Fibroblast of the conjunctiva (primary cell): ENCODE data around the gene NFASC.

Source experiments
- DNase-seq: peaks from one replicate; pipeline ENCODE4 v3.0.0-alpha.2; 2010; ENCODE audit warnings: low read depth

The NFASC gene

DNA sequence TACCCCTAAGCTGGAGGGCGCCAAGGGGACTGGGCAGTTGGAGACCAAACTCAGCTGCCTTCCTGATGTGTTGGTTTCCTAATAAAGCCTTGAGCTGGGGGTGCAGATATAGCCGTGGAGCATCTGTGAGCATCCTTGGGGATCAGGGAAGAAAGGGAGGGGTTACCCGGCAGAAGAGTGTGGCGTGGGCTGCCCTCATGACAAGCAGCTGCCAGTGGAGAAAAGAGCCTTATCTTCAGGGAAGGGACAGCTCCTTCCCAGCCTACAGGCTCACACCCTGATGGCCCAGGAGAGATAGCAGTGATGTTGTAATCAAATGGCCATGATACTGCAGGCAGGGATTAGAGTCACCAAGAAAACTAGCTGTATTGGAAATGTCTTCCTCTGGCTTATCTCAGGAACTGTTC is 10.8 kb upstream of the NFASC start:
- no peak for DNase-seq

DNA sequence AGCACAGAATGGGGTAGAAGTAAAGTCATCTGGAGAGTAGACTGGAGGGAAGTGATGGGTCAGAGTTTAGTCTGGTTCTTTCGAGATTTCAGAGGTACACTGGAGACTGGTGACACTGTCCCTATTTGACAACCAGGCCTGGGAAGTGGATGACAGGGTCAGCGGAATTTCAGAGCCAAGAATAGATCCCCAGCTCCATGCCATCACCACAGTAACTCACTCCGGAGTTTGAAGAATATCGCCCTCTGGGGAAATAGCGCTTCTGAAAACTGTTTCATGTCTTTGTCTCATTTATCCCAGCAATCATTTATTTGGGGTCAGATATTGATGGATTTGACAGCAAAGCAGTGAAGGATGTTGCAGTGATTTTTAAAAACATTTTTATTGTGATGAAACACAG is 7.6 kb upstream of the NFASC start:
- DNase-seq = no peak

DNA sequence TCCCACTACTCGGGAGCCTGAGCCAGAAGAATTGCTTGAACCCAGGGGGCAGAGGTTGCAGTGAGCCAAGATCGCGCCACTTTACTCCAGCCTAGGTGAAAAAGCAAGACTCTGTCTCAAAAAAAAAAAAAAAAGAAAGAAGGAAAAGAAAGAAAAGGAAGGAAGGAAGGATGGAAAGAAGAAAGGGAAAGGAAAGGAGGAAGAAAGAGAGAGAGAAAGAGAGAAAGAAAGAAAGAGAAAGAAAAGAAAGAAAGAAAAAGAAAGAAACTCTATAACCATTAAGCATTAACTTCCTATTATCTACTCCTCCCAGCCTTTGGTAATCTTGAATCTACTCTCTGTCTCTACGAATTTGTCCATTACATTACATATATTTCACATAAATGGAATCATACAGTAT is 6.9 kb upstream of the NFASC start:
- no peak for DNase-seq

DNA sequence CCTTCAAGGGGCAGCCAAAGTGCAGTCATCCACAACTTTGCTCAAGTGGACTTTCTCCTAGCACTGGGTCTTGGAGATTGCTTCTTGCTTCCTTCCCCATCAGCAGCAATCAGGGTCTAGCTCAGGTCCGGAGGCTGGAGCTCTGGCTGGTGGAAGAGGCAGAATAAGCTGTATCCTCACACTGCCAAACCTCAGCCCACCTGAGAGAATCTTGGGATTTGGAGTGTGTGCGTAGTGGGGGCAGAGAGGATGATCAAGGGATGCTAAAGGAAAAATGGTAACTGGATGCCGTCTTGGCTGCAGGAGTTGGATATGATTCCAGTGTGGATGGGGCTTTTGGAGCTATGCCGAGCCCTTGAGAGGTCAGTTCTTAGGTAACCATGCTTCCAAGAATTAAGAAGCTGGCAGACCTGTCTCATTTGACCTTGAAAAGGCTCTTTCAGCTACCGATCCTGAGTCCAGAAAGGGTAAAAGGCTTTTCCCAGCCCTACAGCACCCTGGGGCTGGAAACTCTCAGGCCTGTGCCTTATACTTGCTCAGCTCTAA is 4.5 kb upstream of the NFASC start:
- DNase-seq = no peak

DNA sequence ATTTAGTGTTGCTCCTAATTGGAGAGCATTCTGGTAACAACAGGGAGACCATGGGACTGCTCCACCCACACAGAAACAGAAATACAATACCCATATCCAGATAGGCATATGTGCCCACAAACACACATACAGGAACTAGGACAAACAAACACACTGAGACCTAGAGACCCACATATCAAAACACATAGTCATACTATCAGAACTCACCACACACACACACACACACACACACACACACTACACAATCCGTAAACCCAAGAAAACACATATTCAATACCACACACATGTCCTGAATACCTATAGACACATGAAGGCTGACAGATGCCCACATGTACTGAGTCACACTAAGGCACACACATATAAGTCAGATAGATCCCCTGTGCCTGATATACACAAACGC is 3.5 kb upstream of the NFASC start:
- no peak for DNase-seq

DNA sequence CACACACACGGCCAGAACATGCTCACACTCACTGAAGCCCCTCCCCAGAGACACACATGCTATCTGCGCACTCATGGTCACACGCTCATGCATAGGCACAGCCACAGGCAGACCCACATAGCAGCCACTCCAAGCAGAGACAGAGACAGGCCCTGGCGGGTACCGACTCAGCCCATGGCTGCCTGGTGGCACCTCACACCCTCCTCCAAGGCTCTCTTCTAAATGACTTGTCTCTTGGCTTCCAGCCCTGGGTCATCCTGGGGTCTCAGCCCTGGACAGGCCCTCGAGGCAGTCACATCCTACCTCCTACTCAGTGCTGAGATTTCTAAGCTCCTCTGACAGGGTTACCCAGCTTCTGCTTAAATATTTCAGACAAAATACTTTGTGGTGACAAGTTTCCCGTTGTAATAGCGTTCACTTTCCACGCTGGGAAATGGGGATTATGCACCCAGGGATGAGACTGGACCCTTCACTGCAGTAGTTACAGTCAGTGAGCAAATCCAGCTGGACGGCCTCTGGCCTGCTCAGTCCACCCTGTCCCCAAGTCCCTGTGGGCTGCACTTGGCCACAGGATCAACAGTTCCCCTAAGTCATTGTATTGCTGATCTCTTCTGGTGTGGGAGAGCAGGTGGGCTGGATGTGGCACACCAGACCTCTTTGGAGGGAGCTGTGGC is 2.9 kb upstream of the NFASC start:
- no peak for DNase-seq

DNA sequence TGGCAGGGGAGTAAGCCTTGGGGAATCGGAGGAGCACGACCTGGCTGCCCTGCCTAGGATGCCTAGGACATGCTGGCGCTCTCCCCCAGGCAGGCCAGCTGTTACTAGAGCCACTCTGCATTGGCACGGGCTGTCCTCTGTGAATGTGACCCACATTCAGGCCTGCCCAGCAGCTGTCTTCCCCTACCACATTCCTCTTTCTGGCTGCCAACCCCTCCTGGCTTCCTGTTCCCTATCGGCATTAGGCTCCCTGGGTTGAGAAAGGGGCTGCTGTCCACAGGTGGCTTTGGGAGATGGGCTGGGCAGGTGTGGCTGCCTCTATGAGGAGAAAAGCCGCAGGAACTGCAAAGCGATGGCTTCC is 2.3 kb upstream of the NFASC start:
- no peak for DNase-seq

DNA sequence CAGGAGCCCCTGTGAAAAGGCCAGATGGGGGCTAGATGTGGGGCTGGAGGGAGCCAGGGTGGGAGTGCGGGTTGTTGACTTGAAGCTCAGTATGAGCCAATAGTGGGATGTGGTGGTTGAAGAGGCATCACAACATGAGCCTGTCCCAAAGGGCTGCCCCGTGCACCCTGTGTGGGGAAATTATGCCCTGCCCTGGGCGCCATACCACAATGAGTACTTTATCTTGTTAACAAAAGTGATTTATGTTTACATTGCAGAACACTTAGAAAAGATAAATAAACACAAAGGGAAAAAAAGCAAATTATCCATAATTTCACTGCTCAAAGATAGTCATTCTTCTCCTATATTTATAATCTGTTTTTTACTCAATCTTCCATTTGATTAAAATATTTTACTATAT is 1.6 kb upstream of the NFASC start:
- DNase-seq = no peak

DNA sequence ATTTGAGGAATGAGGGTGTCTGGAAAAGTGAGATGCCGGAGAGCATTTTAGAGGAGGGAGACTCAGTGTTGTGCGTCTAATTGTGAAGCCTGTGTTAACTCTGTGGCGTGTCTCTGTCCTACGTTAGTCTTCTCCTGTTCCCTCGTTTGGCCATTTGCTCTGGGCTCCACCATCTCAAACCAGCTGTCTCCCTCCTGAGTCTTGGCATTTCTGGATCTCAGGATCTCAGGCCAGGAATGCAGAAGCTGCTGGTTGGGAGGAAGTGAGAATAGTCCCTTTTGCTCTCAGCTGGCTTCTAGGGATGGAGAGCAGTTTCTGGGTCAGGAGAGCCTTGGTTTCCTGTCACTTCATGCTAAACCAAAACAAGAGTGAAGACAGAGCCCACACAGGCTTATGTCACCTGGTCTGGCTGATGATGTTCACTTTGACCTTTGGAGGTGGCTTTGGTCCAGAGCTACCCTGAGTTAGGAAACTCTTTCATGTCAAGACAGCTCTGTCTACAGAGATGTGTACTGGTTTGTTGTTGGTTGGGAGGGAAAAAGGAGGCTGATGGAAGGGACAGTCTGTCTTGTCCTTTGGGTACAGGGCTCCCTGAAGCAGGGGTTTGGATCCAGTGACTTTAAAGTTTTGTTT is 859 bp downstream of the NFASC start:
- DNase-seq = no peak

DNA sequence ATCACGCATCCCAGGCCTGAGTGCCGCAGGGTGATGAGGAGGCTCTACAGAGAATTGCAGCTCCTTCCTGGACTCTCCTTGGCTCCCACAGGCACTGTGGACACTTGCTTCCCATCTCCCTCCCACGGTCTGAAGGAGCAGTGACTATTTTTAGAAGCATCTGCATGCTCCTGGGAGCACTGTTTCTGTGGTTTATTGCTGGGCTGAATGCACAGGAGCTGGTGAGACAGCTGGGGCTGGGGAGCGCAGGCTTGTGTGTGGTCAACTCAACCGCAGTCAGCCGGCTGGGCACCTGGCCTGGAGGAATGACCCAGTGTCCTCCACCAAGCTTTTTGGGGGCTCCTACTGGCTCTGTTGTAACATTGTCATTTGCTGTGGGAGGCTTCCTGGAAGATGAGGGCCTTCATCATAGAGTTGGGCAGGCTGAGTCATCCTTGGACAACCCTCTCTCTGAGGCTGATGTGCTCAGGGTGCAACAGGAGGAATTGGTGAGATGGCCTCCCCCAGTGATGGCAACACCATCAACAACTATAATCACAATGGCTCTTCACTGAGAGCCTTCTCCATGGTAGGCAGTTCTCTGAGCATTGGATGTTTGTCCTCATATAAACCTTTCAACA is 1.7 kb downstream of the NFASC start:
- DNase-seq = no peak

DNA sequence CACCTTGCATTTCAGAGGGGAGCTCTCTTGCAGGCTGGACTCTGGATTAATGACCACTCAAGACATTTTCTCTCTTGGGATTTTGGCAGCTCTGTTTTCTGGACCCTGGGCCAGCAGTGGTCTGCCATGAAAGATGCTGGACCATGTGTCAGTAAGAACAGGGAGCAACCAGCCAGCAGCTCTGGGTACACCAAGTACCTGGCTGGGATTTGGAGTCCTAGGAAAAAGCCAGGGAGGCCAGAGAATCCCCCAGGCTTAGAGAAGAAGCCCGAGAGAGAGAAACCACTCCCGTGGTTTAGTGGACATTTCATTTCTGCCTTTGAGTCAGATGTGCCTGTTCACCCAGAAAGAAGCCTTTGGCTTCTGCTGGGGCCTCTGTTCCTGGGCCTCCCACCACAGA is 2.5 kb downstream of the NFASC start:
- no peak for DNase-seq

DNA sequence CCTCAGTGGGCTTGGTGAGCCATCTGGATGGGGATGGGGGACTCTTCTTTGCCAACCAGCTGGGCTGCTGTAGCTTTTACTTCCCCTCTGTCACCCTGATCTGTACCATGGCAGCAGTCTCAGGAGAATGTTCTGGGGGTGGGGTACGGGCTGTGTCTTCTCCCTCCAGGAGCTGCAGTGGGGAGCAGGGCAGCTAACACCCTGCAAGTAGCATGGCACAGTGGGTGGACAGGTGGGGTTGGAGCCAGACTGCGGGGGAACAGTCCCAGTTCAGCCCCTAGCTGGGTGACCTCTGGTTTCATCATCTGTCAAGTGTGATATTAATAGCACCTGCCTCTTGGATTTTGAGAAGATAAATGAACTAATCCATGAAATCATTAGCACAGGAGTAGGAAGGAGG is 3.1 kb downstream of the NFASC start:
- DNase-seq = no peak

DNA sequence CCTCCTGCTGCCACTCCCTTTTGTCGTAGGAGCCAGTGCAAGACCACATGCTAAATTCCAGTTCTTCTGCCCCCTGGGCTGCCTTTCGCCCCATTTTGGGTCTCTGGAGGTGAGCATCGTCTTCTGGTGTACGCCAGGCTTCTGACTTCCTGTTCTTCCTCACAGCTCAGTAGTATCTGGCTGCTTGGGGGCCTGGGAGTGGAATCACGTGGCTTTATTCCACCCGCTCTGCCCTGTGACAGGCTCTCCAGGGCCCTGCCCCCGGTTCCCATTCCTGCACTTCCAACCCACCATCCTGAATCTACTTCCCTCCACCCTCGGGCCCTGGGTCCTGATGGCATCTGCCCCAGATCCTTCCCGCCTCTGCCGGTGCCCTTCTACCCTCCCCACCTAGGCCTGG is 3.6 kb downstream of the NFASC start:
- no peak for DNase-seq

DNA sequence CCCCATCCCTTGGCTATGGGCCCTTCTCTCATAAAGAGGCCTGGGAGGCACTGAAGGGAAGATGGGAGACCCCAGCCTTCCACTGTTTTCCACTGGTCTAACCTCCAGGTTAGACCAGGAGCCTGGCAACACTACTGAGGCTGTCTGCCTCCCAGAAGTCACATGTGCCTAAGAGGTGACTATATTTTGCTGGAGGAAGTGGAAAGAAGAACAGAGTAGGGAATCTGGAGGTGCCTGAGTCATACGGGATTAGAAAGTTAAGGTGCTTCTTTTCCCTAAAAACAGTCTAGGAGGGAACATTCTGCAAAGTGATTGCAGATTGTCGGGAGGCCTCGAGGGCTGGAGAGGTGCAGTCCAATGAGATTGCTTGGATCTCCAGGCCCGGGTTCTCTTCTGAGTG is 4.6 kb downstream of the NFASC start:
- no peak for DNase-seq

DNA sequence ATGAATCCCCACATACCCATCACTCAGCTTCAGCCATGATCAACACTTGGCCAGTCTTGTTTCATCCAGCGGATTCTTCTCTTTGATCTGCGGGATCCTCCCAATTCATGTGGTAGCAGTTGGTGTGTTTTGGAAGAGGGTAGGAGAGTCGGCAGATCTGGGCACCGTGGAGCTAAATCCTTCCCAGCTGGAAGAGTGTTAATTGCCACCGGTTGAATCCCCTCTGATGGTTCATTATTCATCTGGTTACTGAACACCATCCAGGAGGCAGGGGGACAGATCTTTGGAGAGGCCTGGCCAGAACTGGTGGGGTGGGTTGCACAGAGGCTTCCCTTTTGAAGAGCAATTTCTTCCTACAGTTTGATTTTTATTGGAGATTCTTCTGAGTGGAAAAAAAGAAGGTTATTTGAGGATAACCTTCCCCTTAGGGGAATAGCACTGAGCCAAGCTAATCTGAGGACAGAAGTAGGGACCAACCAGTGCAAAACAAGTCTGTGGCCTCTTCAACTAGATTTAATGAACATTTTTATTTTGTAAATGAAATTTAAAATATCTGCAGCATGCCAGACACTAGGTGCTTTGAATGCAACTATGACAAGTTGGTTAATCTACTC is 8.1 kb downstream of the NFASC start:
- DNase-seq = no peak

DNA sequence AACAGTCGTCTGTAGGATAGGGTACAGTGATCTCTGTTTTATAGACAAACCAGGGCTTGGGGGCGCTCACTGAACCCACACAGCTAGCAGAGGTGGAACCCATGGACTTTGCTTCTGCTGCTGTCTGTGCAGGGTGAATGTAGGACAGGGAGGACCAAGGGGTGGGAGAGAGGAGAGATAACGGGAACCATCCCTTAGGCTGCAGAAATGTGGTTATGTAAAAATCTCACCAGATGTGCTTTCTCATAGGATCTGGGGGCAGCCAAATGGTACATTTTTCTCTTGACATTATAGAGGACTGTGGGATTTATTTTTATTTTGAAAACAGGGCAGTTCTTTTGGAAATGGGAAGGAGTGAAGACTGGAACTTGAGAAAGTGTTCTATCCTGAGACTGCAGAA is 8.7 kb downstream of the NFASC start:
- DNase-seq = no peak

DNA sequence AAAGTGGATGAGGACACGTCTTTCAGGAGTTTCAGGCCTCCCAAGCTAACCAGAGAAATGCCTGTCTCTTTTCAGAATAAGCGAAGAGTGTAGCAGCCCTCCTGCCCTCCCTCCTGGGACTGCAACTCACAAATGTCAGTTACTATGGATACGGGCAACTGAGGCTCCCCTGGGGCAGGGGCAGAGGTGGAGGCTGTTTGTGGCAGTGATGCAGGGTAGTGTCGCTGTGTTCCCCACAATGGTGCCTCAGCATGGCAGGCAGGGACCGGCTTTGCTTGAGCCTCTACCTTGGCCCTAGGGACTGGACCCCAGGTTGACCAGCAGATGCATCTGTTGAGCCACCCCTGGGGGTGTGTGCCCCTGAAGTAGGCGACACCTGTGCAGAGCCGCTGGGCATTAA is 10.2 kb downstream of the NFASC start:
- DNase-seq = no peak

DNA sequence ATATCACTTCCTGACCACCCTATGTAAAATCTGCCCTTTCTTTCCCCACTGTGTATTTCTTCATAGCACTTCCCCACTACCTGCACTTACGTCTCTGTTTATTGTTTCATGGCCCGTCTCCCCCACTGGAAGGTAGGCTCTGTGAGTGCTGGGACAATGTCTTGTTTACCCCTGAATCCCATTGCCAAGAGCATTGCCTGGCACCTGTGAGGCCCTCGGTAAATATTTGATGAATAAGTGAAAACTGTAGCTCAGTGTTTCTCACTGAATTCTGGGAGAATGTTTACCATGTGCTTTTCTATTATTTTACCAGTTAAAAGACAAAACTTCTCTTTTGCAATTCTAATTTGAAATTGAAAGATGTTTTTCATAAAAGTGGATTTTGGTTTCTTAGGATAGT is 11.8 kb downstream of the NFASC start:
- DNase-seq = no peak

DNA sequence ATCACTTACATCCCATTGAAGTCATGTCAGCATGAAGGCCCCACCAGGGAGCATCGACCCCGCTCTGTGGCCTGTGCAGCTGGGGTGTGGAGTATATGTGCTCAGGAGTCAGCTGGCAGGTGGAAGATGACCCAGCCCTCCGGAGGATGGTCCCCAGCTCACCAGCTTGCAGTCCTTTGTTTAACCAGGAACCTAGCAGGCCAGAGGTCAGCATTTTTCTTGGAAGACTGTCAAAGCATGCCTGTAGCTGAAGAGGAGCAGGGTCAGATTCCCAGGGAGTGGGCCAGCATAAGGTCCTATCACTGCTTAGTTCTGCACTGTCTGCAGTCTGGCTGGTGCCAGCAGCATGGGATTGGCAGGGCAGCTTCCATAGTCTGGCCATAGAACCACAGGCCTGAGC is 12.7 kb downstream of the NFASC start:
- DNase-seq = no peak

DNA sequence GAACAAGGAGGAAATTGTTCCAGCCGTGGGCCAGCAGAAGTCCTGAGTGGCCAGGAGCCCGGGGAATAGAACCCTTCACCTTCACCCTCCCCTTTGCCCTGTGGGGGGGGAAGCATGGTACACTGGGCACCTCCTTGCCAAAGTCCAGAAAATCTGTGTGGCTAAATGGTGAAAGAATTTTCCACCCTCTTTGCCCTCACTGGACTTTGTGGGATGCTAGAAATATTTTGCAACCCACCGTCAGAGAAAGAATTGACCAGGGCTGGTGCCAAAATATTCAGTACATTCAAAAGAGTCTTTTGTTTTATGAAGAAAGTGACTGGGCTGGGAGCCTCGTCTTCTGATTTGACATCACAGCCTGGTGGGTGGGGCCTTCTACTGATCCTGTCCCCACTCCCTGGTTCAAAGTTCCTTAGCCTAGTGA is 14.6 kb downstream of the NFASC start:
- no peak for DNase-seq

DNA sequence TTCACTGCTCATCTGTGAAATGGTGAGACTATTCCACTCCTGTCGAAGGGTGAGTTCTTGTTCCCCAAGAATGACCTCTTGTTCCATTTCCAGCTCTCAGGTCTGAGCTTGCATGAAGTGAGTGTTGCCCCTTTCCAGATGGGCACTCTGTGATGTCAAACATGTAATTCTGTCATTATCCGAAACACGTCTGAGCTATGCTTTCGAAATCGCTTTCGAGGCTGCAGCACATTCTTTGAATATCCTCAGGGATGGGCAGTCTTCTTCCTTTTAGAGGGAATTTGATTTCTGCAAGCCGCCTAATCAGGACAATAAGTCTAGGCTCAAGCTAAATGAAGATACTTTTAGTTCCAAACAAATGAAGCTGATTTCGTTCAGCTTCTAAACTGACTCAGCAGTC is 15.1 kb downstream of the NFASC start:
- no peak for DNase-seq

DNA sequence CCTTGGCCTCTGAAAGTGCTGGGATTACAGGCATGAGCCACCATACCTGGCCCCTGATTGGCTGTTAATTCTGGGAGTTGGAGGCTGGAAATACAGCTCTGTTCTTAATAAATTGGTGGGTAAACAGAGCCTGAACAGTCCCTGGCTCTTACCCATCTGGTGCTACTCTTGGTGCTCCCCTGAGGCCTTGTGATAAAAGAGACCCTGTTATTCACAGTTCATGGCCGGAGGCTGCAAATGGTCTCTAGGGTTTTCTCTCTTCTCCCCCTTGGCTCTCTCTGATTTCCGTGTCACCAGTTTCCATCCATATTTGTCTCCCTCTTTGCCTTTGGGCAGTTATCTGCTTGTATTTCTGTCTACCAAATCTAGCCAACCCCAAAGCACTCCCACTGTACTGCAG is 17.2 kb downstream of the NFASC start:
- no peak for DNase-seq

DNA sequence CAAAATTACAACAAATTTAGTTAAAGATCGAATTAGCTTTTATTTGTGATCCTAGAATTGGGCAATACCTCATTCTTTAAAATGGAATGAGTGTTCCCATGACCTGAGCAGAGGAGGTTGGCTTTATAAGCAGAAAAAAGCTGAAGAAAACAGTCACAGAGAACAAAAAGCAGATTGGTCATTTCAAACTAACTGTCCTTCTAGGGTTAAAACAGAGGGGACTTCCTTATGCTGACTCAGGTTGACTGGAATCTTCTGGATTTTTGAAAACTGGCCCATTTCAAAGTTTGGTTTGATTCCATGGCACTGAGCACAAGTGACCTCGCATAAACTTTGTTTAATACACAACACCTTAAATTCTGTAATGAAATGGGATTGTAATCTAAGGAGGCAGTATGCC is 17.6 kb downstream of the NFASC start:
- DNase-seq = no peak
